ENCODE data around the gene SCN10A.

SCN10A gene

GRCh38 chr3:38836561-38836960 lies 20.5 kb upstream of the SCN10A start:
- DNase-seq (ENCODE audit: low spot score), result no peak
- TF ChIP-seq, protein P1, sequence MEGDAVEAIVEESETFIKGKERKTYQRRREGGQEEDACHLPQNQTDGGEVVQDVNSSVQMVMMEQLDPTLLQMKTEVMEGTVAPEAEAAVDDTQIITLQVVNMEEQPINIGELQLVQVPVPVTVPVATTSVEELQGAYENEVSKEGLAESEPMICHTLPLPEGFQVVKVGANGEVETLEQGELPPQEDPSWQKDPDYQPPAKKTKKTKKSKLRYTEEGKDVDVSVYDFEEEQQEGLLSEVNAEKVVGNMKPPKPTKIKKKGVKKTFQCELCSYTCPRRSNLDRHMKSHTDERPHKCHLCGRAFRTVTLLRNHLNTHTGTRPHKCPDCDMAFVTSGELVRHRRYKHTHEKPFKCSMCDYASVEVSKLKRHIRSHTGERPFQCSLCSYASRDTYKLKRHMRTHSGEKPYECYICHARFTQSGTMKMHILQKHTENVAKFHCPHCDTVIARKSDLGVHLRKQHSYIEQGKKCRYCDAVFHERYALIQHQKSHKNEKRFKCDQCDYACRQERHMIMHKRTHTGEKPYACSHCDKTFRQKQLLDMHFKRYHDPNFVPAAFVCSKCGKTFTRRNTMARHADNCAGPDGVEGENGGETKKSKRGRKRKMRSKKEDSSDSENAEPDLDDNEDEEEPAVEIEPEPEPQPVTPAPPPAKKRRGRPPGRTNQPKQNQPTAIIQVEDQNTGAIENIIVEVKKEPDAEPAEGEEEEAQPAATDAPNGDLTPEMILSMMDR (IDR thresholded peaks at IDR 0.05; ENCODE audit: extremely low read depth, insufficient read depth, missing control alignments), result no peak
- in situ Hi-C loops (cut with MboI; ENCODE audit: low pct_unique_long_range_greater_than_20kb, low sequenced_read_pairs, unreplicated experiment), result no loop called here

GRCh38 chr3:38835939-38836338 lies 19.9 kb upstream of the SCN10A start:
- TF ChIP-seq, protein P1 (IDR thresholded peaks at IDR 0.05; ENCODE audit: extremely low read depth, insufficient read depth, missing control alignments), result no peak
- in situ Hi-C loops (cut with MboI; ENCODE audit: low pct_unique_long_range_greater_than_20kb, low sequenced_read_pairs, unreplicated experiment), result no loop called here
- DNase-seq (ENCODE audit: low spot score), result no peak

GRCh38 chr3:38834717-38835116 lies 18.7 kb upstream of the SCN10A start:
- TF ChIP-seq, protein P1 (IDR thresholded peaks at IDR 0.05; ENCODE audit: extremely low read depth, insufficient read depth, missing control alignments), result no peak
- no peak for DNase-seq (ENCODE audit: low spot score)
- in situ Hi-C loops (cut with MboI; ENCODE audit: low pct_unique_long_range_greater_than_20kb, low sequenced_read_pairs, unreplicated experiment), result no loop called here

DNA sequence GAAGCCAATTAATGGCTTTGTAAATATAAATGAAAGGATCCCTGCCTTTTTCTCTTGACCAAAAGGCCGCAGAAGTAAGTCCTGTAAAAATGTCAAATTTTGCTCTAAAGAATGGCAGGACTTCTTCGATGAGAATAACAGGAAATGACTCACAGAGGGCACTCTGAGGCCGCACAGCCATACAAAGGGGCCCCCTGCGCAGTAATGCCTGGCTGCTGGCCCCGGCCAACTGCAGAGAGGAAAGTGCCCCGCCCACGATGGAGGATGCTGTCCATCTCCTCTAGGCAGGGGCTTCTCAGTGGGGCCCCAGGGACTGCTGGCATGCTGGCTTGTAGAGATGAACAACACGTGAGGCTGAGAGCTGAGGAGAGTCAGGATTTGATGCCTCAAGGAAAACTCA lies 18.1 kb upstream of the SCN10A start:
- no peak for DNase-seq (ENCODE audit: low spot score)
- in situ Hi-C loops (cut with MboI; ENCODE audit: low pct_unique_long_range_greater_than_20kb, low sequenced_read_pairs, unreplicated experiment), result no loop called here
- TF ChIP-seq, protein P1 (IDR thresholded peaks at IDR 0.05; ENCODE audit: extremely low read depth, insufficient read depth, missing control alignments), result no peak

GRCh38 chr3:38829404-38829803 lies 13.4 kb upstream of the SCN10A start:
- in situ Hi-C loops (cut with MboI; ENCODE audit: low pct_unique_long_range_greater_than_20kb, low sequenced_read_pairs, unreplicated experiment), result no loop called here
- DNase-seq (ENCODE audit: low spot score), result no peak

DNA sequence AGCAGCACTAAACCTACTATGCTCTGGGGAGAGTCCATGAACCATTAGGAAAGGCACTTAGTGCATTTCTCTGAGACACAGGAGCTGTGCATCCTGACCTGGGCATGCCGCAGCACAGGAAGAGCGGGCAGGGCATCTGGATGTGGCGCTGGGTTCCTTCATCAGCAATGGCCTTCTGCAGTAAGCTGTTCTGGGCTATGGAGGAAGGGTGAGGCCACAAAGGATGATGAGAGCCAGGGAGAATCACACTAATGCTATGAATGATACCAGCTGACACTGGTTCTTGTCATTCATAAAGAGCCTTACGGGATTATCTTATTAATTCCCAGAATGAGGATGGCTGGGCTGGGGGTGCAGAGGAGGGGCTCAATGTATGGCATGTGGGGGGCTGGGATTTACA lies 12.7 kb upstream of the SCN10A start:
- in situ Hi-C loops (cut with MboI; ENCODE audit: low pct_unique_long_range_greater_than_20kb, low sequenced_read_pairs, unreplicated experiment), result no loop called here
- DNase-seq (ENCODE audit: low spot score), result no peak
- TF ChIP-seq, protein P1 (IDR thresholded peaks at IDR 0.05; ENCODE audit: extremely low read depth, insufficient read depth, missing control alignments), result no peak

More at GRCh38 chr3:38829404-38829803, 13.4 kb upstream of the SCN10A start:
- TF ChIP-seq, protein P1 (IDR thresholded peaks at IDR 0.05; ENCODE audit: extremely low read depth, insufficient read depth, missing control alignments), result no peak

DNA sequence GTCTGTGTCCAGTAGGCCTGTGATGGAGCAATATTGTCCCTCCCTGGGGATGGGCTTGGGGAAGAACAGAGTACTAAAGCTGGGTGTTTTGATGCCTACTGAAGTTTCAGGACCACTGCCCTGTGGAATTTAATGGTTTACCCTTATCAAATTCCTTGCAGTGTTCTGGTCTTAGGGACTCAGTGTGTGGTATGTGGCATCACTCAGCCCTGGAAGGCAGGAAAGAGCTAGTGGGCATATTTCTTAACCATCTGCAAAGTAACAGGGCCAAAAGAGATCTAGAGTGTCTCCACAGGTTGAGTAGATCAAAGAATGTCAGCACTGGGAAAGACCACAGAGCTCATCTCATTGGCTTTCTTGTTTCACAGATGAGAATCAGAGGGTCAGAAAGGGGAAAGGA lies 11.8 kb upstream of the SCN10A start:
- in situ Hi-C loops (cut with MboI; ENCODE audit: low pct_unique_long_range_greater_than_20kb, low sequenced_read_pairs, unreplicated experiment), result no loop called here
- no peak for DNase-seq (ENCODE audit: low spot score)
- TF ChIP-seq, protein P1 (IDR thresholded peaks at IDR 0.05; ENCODE audit: extremely low read depth, insufficient read depth, missing control alignments), result no peak
